AG04449 (cell line): ENCODE measurements around the gene ZNF587B.
"Not testable (repeated sequence)": the region's sequence is repeated elsewhere in the genome, so short reads cannot be mapped to it uniquely, and the experiment has no call there.

Source experiments
- CTCF ChIA-PET: fragments of 350-600 bp; formaldehyde crosslinking; extraction: SDS; loops from one replicate; lab custom pipeline; 2021; ENCODE audit warnings: antibody characterized with exemption; lab: Yijun Ruan, JAX
- POLR2A ChIA-PET: fragments of 400-600, 350-600 bp; formaldehyde crosslinking; extraction: SDS; loops from one replicate; lab custom pipeline; 2020; ENCODE audit warnings: antibody characterized with exemption, inconsistent platforms; lab: Yijun Ruan, JAX
- DNase-seq: peaks from one replicate; pipeline ENCODE4 v3.0.0-alpha.2; 2010; ENCODE audit warnings: low read depth, low spot score
- H3K4me3 ChIP-seq: 2 replicates; pipeline ENCODE4 v1.5.1; 2011; ENCODE audit warnings: low read depth, mild to moderate bottlenecking, control low read depth, low read length
- TF ChIP-seq, protein P1 (sequence below): IDR thresholded peaks from one replicate; pipeline ENCODE4 v1.5.1; 2011; ENCODE audit warnings: mild to moderate bottlenecking, moderate library complexity, low read length, control low read depth, inconsistent platforms; ENCODE audit not compliant: insufficient read depth; ENCODE audit errors: missing control alignments

ZNF587B gene

DNA sequence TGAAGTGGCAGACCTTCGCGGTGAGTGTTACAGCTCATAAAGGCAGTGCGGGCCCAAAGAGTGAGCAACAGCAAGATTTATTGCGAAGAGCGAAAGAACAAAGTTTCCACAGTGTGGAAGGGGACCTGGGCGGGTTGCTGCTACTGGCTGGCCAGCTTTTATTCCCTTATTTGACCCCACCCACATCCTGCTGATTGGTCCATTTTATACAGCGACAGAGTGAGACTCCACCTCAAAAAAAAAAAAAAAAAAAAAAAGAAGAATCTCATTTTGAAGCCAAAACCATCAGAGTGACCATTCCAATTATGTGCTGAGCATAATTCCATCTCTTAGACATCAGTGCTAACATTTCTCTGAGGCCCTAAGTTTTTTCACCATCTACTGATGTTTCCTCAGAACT, 13.4 kb upstream of the ZNF587B start:
- TF ChIP-seq, protein P1, sequence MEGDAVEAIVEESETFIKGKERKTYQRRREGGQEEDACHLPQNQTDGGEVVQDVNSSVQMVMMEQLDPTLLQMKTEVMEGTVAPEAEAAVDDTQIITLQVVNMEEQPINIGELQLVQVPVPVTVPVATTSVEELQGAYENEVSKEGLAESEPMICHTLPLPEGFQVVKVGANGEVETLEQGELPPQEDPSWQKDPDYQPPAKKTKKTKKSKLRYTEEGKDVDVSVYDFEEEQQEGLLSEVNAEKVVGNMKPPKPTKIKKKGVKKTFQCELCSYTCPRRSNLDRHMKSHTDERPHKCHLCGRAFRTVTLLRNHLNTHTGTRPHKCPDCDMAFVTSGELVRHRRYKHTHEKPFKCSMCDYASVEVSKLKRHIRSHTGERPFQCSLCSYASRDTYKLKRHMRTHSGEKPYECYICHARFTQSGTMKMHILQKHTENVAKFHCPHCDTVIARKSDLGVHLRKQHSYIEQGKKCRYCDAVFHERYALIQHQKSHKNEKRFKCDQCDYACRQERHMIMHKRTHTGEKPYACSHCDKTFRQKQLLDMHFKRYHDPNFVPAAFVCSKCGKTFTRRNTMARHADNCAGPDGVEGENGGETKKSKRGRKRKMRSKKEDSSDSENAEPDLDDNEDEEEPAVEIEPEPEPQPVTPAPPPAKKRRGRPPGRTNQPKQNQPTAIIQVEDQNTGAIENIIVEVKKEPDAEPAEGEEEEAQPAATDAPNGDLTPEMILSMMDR, result no peak
- H3K4me3 ChIP-seq, result no peak overlapping the region
- ChIA-PET CTCF (no interaction called here), POLR2A (no interaction called here)
- DNase-seq, result no peak

DNA sequence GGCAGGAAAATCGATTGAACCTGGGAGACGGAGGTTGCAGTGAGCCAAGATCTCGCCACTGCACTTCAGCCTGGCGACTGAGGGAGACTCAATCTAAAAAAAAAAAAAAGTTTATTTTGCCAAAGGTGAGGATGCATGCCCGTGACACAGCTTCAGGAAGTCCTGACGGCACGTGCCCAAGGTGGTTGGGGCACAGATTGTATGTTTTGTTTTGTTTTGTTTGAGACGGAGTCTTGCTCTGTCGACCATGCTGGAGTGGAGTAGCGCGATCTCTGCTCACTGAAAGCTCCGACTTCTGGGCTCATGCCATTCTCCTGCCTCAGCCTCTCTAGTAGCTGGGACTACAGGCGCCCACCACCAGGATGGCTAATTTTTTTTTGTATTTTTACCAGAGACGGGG, 12.1 kb upstream of the ZNF587B start:
- POLR2A ChIA-PET, result no interaction called here
- DNase-seq, result no peak

GRCh38 chr19:57818378-57818777, 11.7 kb upstream of the ZNF587B start:
- POLR2A ChIA-PET, result interaction anchor here (0.7 kb wide), 1 partner anchor 173 kb away, joined by 5 read pairs; no protein-coding TSS in a partner anchor
- TF ChIP-seq, protein P1, result no peak
- CTCF ChIA-PET, result interaction anchor here (0.7 to 1.2 kb wide), 5 partner anchors 12 to 431 kb away, joined by 3 to 5 read pairs (median 3); partner anchors contain the start of gene ZNF587B
- no peak for DNase-seq
- H3K4me3 ChIP-seq, result no peak overlapping the region

More for the DNA sequence above, 12.1 kb upstream of the ZNF587B start:
- TF ChIP-seq, protein P1, result no peak
- CTCF ChIA-PET, result interaction anchor here (0.7 to 1.2 kb wide), 2 partner anchors 34 to 432 kb away, joined by 3 to 5 read pairs; no protein-coding TSS in a partner anchor
- no peak overlapping the region for H3K4me3 ChIP-seq

DNA sequence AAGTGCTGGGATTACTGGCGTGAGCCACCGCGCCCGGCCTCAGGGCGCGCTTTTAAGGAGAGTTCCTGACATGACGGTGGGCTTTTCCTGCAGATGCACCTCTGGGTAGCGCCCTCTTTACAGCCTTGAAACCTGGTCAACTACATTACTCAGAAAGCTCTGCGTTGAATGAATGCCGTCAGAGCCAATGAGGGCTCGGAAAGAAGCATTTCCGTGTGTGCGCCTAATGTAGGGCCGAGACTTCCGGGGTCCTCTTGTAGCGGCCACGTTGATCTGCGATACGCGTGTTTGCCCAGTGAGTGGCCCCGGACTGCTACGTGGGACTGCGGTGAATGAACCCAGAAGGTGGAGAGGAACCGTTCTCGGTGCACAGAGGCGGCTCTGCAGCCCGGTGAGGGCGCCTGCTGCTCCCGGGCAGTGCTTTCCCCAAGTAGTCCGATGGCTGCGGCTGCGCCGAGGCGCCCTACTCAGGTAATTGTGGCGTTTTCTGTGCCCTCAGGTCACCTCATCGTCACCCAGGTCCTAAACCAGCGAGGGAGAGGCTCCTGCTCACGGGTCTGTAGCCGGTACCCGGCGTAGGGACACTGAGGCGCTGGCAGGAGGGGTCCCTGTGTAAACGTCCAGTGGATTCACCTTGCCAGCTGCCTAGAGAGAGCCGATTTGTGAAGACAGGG, 10.5 kb upstream of the ZNF587B start:
- peak overlapping the region; percentile 96 for H3K4me3 ChIP-seq
- TF ChIP-seq, protein P1, result peak; percentile 2
- peak; percentile 53 for DNase-seq
- CTCF ChIA-PET, result interaction anchor here (0.7 to 1.2 kb wide), 5 partner anchors 10 to 80 kb away, joined by 3 to 5 read pairs (median 3); partner anchors contain the start of gene ZNF587B
- POLR2A ChIA-PET, result interaction anchor here (0.6 to 1.6 kb wide), 7 partner anchors 8 to 111 kb away, joined by 3 to 5 read pairs (median 3); partner anchors contain the start of genes ZNF154 and ZNF417

- CTCF ChIA-PET, result no interaction called here
These were observed 9.5 kb upstream of the ZNF587B start for GRCh38 chr19:57820599-57820998.

DNA sequence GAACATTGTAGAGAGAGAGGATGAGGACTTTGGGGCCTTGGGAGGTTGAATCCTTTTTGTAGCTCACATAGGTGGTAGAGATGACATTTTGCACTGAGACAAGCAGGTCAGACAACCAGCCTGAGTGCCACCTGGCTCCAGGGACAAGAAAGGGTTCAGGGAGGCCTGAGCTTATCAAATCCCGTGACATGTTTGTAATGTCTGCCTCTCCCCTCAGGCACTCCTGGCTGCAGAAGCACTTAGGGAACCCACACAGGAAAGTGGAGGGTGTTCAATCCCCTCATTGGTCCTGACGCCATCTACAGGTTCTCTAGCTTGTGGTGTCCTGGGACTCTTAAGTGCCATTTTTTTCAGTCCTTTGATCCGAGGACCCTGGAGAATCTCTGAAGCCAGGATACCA, 9.0 kb upstream of the ZNF587B start:
- DNase-seq, CTCF ChIA-PET: not testable (repeated sequence)
- peak overlapping the region; percentile 96 for H3K4me3 ChIP-seq
- POLR2A ChIA-PET, result interaction anchor here (1.5 kb wide), 1 partner anchor 52 kb away, joined by 3 read pairs; the partner anchor contains the start of gene ZNF586

More at GRCh38 chr19:57820599-57820998, 9.5 kb upstream of the ZNF587B start:
- no peak for DNase-seq
- H3K4me3 ChIP-seq, result peak overlapping the region; percentile 96
- TF ChIP-seq, protein P1, result no peak
- POLR2A ChIA-PET, result interaction anchor here (1.1 to 1.6 kb wide), 3 partner anchors 51 to 112 kb away, joined by 3 to 5 read pairs (median 3); partner anchors contain the start of genes ZNF154, ZNF417 and ZNF586

GRCh38 chr19:57821501-57821900, 8.6 kb upstream of the ZNF587B start:
- DNase-seq, H3K4me3 ChIP-seq, CTCF ChIA-PET: not testable (repeated sequence)
- POLR2A ChIA-PET, result interaction anchor here (1.5 kb wide), 1 partner anchor 52 kb away, joined by 3 read pairs; the partner anchor contains the start of gene ZNF586

DNA sequence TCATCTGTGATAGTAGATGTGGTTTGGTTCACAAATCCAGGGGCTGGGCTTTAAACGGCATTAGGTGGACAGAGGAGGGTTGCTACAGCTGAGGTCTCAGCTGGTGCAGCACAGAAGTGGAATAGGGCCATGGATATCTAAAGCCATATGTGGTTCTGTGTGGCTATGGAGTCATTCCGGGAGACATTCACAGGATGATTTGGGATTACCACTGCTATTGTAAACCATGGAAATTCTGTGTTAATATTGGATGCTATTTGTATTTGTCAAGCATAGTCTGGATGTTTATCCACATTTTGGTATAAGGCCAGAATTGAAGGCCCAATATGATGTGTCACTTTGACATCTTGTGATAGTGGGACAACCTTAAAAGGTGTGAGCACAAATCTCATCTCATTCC, 6.9 kb upstream of the ZNF587B start:
- H3K4me3 ChIP-seq, DNase-seq, POLR2A ChIA-PET, CTCF ChIA-PET: not testable (repeated sequence)

DNA sequence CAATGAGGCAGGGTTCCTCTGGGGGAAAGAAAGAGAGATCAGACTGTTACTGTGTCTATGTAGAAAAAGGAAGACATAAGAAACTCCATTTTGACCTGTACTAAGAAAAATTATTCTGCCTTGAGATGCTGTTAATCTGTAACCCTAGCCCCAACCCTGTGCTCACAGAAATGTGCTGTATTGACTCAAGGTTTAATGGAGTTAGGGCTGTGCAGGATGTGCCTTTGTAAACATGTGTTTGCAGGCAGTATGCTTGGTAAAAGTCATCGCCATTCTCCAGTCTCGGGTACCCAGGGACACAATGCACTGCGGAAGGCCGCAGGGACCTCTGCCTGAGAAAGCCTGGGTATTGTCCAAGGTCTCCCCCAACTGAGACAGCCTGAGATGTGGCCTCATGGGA, 6.5 kb upstream of the ZNF587B start:
- H3K4me3 ChIP-seq, CTCF ChIA-PET, POLR2A ChIA-PET, DNase-seq: not testable (repeated sequence)
